Measurements from ENCODE around the gene SYS1.

DNA sequence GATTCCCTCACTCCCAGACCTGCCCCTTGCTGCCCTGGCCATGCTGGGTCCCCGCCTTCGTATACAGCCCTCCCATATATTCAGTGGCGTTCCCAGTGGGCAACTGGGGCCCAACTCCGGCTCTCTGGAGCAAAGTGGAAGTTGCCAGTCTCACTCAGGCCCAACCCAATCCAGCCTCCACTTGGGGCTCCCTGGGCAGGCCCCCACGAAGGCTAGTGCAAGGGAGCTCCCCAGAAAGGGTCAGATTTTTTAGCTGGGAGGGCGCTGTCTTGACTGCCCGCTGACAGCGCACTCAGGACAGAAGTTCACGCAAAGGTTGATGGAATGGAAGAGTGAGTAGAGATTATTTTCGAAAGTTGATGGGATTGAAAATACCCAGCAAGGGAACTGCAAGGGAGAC, 9.3 kb downstream of the SYS1 start:
- TF ChIP-seq, protein P1, sequence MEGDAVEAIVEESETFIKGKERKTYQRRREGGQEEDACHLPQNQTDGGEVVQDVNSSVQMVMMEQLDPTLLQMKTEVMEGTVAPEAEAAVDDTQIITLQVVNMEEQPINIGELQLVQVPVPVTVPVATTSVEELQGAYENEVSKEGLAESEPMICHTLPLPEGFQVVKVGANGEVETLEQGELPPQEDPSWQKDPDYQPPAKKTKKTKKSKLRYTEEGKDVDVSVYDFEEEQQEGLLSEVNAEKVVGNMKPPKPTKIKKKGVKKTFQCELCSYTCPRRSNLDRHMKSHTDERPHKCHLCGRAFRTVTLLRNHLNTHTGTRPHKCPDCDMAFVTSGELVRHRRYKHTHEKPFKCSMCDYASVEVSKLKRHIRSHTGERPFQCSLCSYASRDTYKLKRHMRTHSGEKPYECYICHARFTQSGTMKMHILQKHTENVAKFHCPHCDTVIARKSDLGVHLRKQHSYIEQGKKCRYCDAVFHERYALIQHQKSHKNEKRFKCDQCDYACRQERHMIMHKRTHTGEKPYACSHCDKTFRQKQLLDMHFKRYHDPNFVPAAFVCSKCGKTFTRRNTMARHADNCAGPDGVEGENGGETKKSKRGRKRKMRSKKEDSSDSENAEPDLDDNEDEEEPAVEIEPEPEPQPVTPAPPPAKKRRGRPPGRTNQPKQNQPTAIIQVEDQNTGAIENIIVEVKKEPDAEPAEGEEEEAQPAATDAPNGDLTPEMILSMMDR (IDR thresholded peaks at IDR 0.05; ENCODE audit: low read length), result no peak
- TF ChIP-seq EZH2 (optimal IDR thresholded peaks at IDR 0.05; ENCODE audit: low read depth, low read length) (no peak), EZH2phosphoT487 (IDR thresholded peaks at IDR 0.05; ENCODE audit: low read length) (no peak)

All from MM.1S (cell line).